Motor neuron (in vitro differentiated cells): ENCODE data around the gene CD164. TPM values are rescaled to one million over a fixed set of nuclear protein-coding genes. Genes with fewer than 3 reads are reported as not detected.
A peak's percentile ranks its signal among the peaks of the same experiment; 100 is the strongest.
"Not testable (repeated sequence)": the region's sequence is repeated elsewhere in the genome, so short reads cannot be mapped to it uniquely, and the experiment has no call there.

Experiments used
- ATAC-seq, 8 experiments: fragments of 200-7000 bp; cut with Tn5 transposase; replicated peaks in 6 of 8; 2 replicates each; pipeline ENCODE4 v1.8.0; 2021; ENCODE audit warnings: mild to moderate bottlenecking in 8 of 8, moderate library complexity in 8 of 8
- H3K27ac ChIP-seq, 2 donors: fragments of 250-450 bp; sonication (Bioruptor Pico); 2 replicates each; pipeline ENCODE4 v1.9.0; 2021; ENCODE audit warnings: antibody characterized with exemption in 2 of 2, mild to moderate bottlenecking in 2 of 2, moderate library complexity in 1 of 2
- H3K4me1 ChIP-seq, 2 donors: fragments of 250-450 bp; sonication (Bioruptor Pico); replicated peaks in 1 of 2; 2 replicates each; pipeline ENCODE4 v1.6.1; 2021; ENCODE audit warnings: antibody characterized with exemption in 2 of 2, mild to moderate bottlenecking in 2 of 2, moderate library complexity in 1 of 2
- H3K4me3 ChIP-seq, 5 donors: fragments of 250-450 bp; sonication (Bioruptor Pico); 2 replicates each; pipeline ENCODE4 v1.9.0; 2021; ENCODE audit warnings: antibody characterized with exemption in 5 of 5, mild to moderate bottlenecking in 5 of 5, moderate library complexity in 4 of 5
- WGBS, 10 experiments: fragments of 450-650 bp; shearing (Covaris generic); methylation state at CpG; one replicate each; pipeline ENCODE4 v1.0.0; 2022; 5-methylcytosine and 5-hydroxymethylcytosine counted together
- in situ Hi-C, 9 experiments: fragments of 400-800 bp; cut with MboI; loops; one replicate each; pipeline ENCODE4 v1.15.0; 2021; ENCODE audit warnings: low sequenced_read_pairs in 9 of 9, low pct_unique_long_range_greater_than_20kb in 2 of 9; ENCODE audit not compliant: unreplicated experiment in 9 of 9
- total RNA-seq, 8 experiments: library from RNA; unstranded; fragments of 300-600 nt; gene quantifications; 2 replicates each; pipeline versions ENCODE4 v1.2.3 to v1.2.4, GENCODE V29; 2022

CD164 gene
- total RNA-seq, 8 experiments from 2014 or later, result 32.8 to 198 (median 90.8) TPM

- in situ Hi-C loops, result no loop called here
- H3K4me3 ChIP-seq, result no peak overlapping the region
- no peaks in the 10 kb centered on the region for H3K4me1 ChIP-seq
- 50 to 100% (median 95%) methylated on average over 1 to 3 of the region's 3 CpGs; no CpG with 5 or more reads in 5 of the 10 experiments for WGBS, 10 experiments
- no peak overlapping the region for H3K27ac ChIP-seq
- ATAC-seq, result peak in 4 of 8 experiments; percentile 52 to 70 (median 60)
These were observed 32.8 kb downstream of the CD164 start for GRCh38 chr6:109349419-109349987.

GRCh38 chr6:109348226-109348625 is 34.0 kb downstream of the CD164 start:
- no peak for ATAC-seq
- Histone ChIP-seq H3K4me1 (no peaks in the 10 kb centered on the region), H3K27ac (no peak overlapping the region), H3K4me3 (no peak overlapping the region)
- 92 to 100% (median 100%) methylated on average over 1 to 8 of the region's 8 CpGs; no CpG with 5 or more reads in 2 of the 10 experiments for WGBS, 10 experiments
- in situ Hi-C loops, result no loop called here

- 80 to 92% (median 90%) methylated on average over 1 to 3 of the region's 3 CpGs; no CpG with 5 or more reads in 7 of the 10 experiments for WGBS, 10 experiments
- no peak for ATAC-seq
- Histone ChIP-seq H3K4me1 (no peaks in the 10 kb centered on the region), H3K27ac (no peak overlapping the region), H3K4me3 (no peak overlapping the region)
- in situ Hi-C loops, result no loop called here
These were observed 34.5 kb downstream of the CD164 start for GRCh38 chr6:109347779-109348178.

- Histone ChIP-seq H3K4me3 (no peak overlapping the region), H3K27ac (no peak overlapping the region), H3K4me1 (no peaks in the 10 kb centered on the region)
- no peak for ATAC-seq
- WGBS, 10 experiments, result 80 to 100% (median 100%) methylated on average over 1 to 4 of the region's 4 CpGs; no CpG with 5 or more reads in 4 of the 10 experiments
- in situ Hi-C loops, result no loop called here
These were observed 36.3 kb downstream of the CD164 start for GRCh38 chr6:109345986-109346385.

- no peak for ATAC-seq
- WGBS, 10 experiments, result 79 to 100% (median 90%) methylated on average over 2 of the region's 2 CpGs; no CpG with 5 or more reads in 7 of the 10 experiments
- in situ Hi-C loops, result no loop called here
- Histone ChIP-seq H3K4me3 (no peak overlapping the region), H3K27ac (no peak overlapping the region), H3K4me1 (no peaks in the 10 kb centered on the region)
These were observed 38.0 kb downstream of the CD164 start for GRCh38 chr6:109344226-109344625.

- Histone ChIP-seq H3K27ac (no peak overlapping the region), H3K4me1 (no peaks in the 10 kb centered on the region), H3K4me3 (no peak overlapping the region)
- in situ Hi-C loops, result no loop called here
- ATAC-seq, result peak in 1 of 8 experiments; percentile 16
- WGBS, 10 experiments, result 76 to 100% (median 93%) methylated on average over 1 to 6 of the region's 7 CpGs; no CpG with 5 or more reads in 3 of the 10 experiments
These were observed 38.7 kb downstream of the CD164 start for GRCh38 chr6:109343518-109343917.

GRCh38 chr6:109342911-109343310 is 39.4 kb downstream of the CD164 start:
- H3K4me3 ChIP-seq, result no peak overlapping the region
- no peak overlapping the region for H3K27ac ChIP-seq
- WGBS, 10 experiments, result 70 to 100% (median 96%) methylated on average over 1 to 5 of the region's 6 CpGs; no CpG with 5 or more reads in 3 of the 10 experiments
- no peak for ATAC-seq
- H3K4me1 ChIP-seq, result no peaks in the 10 kb centered on the region
- in situ Hi-C loops, result no loop called here

GRCh38 chr6:109342506-109342905 is 39.8 kb downstream of the CD164 start:
- in situ Hi-C loops, result no loop called here
- ATAC-seq, result peak in 2 of 8 experiments; percentile 38 to 78
- WGBS, 10 experiments, result 33 to 100% (median 86%) methylated on average over 1 to 3 of the region's 5 CpGs; no CpG with 5 or more reads in 6 of the 10 experiments

GRCh38 chr6:109340811-109341210 is 41.5 kb downstream of the CD164 start:
- 20 to 100% (median 80%) methylated on average over 1 to 4 of the region's 4 CpGs; no CpG with 5 or more reads in 1 of the 10 experiments for WGBS, 10 experiments
- no peak overlapping the region for H3K27ac ChIP-seq
- ATAC-seq, result no peak
- no peak overlapping the region for H3K4me3 ChIP-seq
- in situ Hi-C loops, result no loop called here
- no peaks in the 10 kb centered on the region for H3K4me1 ChIP-seq

More at GRCh38 chr6:109342506-109342905, 39.8 kb downstream of the CD164 start:
- Histone ChIP-seq H3K4me3 (no peak overlapping the region), H3K4me1 (no peaks in the 10 kb centered on the region), H3K27ac (no peak overlapping the region)

- no peak overlapping the region for H3K4me3 ChIP-seq
- 40 to 100% (median 71%) methylated on average over 1 to 2 of the region's 2 CpGs; no CpG with 5 or more reads in 2 of the 10 experiments for WGBS, 10 experiments
- no peak for ATAC-seq
- no peaks in the 10 kb centered on the region for H3K4me1 ChIP-seq
- H3K27ac ChIP-seq, result no peak overlapping the region
- in situ Hi-C loops, result no loop called here
These were observed 42.2 kb downstream of the CD164 start for GRCh38 chr6:109339906-109340678.

GRCh38 chr6:109336221-109336961 is 45.9 kb downstream of the CD164 start:
- Histone ChIP-seq H3K4me1 (no peaks in the 10 kb centered on the region), H3K4me3 (no peak overlapping the region), H3K27ac (no peak overlapping the region)
- peak in 4 of 8 experiments; percentile 17 to 75 (median 68) for ATAC-seq
- in situ Hi-C loops, result no loop called here
- WGBS, 10 experiments, result 71 to 100% (median 100%) methylated on average over 1 to 3 of the region's 3 CpGs; no CpG with 5 or more reads in 5 of the 10 experiments

GRCh38 chr6:109333870-109334269 is 48.4 kb downstream of the CD164 start:
- ATAC-seq, in situ Hi-C loops, H3K4me3 ChIP-seq, H3K27ac ChIP-seq, H3K4me1 ChIP-seq: not testable (repeated sequence)
- 33 to 100% (median 83%) methylated on average over 1 of the region's 1 CpG; no CpG with 5 or more reads in 2 of the 10 experiments for WGBS, 10 experiments

GRCh38 chr6:109332748-109333147 is 49.5 kb downstream of the CD164 start:
- in situ Hi-C loops, result no loop called here
- Histone ChIP-seq H3K4me1 (no peaks in the 10 kb centered on the region), H3K4me3 (no peak overlapping the region), H3K27ac (no peak overlapping the region)
- ATAC-seq, result peak in 1 of 8 experiments; percentile 33
- 43 to 80% (median 59%) methylated on average over 1 of the region's 2 CpGs; no CpG with 5 or more reads in 6 of the 10 experiments for WGBS, 10 experiments
